Loucy (cell line): ENCODE results near the gene CHMP1A.

Experiments
- H2AFZ ChIP-seq: fragments of 200-600 bp; sonication (generic); 2 replicates; pipeline ENCODE4 v1.6.0; 2016; ENCODE audit warnings: antibody characterized with exemption, mild to moderate bottlenecking, low read length, moderate library complexity
- H3F3A ChIP-seq: fragments of 200-600 bp; 2 replicates; pipeline ENCODE4 v1.6.0; 2016; ENCODE audit warnings: antibody characterized with exemption, low read depth, mild to moderate bottlenecking
- H3K27me3 ChIP-seq: fragments of 200-600 bp; sonication (generic); 2 replicates; pipeline ENCODE4 v1.6.1; 2014; ENCODE audit warnings: low read length, mild to moderate bottlenecking; ENCODE audit not compliant: insufficient read depth, poor library complexity, severe bottlenecking
- H3K36me3 ChIP-seq: fragments of 200-600 bp; sonication (generic); 2 replicates; pipeline ENCODE4 v1.6.1; 2016; ENCODE audit warnings: low read length; ENCODE audit not compliant: insufficient read depth
- H3K4me1 ChIP-seq: fragments of 200-600 bp; sonication (generic); 2 replicates; pipeline ENCODE4 v1.5.1; 2014; ENCODE audit warnings: low read length, mild to moderate bottlenecking; ENCODE audit not compliant: insufficient read depth, poor library complexity, severe bottlenecking
- H3K4me2 ChIP-seq: fragments of 200-600 bp; sonication (generic); 2 replicates; pipeline ENCODE4 v1.6.0; 2014; ENCODE audit warnings: antibody characterized with exemption, low read length, low read depth, mild to moderate bottlenecking; ENCODE audit not compliant: poor library complexity, severe bottlenecking
- H3K4me3 ChIP-seq: fragments of 200-600 bp; sonication (generic); 2 replicates; pipeline ENCODE4 v1.5.1; 2014; ENCODE audit warnings: low read length, mild to moderate bottlenecking, mixed read lengths; ENCODE audit not compliant: poor library complexity, severe bottlenecking
- H3K79me2 ChIP-seq: fragments of 200-600 bp; sonication (generic); 2 replicates; pipeline ENCODE4 v1.6.1; 2014; ENCODE audit warnings: low read length; ENCODE audit not compliant: insufficient read depth
- H3K9ac ChIP-seq: fragments of 200-600 bp; sonication (generic); 2 replicates; pipeline ENCODE4 v1.6.0; 2014; ENCODE audit warnings: mild to moderate bottlenecking, low read depth, low read length, moderate library complexity; ENCODE audit not compliant: poor library complexity, severe bottlenecking
- H3K9me2 ChIP-seq: fragments of 200-600 bp; sonication (generic); replicated peaks from 2 replicates; pipeline ENCODE4 v1.6.1; 2016; ENCODE audit warnings: low read depth, low read length, mixed read lengths
- H3K9me3 ChIP-seq: fragments of 200-600 bp; sonication (generic); 2 replicates; pipeline ENCODE4 v1.6.1; 2014; ENCODE audit warnings: mild to moderate bottlenecking, antibody characterized with exemption, low read length, low read depth; ENCODE audit not compliant: insufficient read depth
- H4K20me1 ChIP-seq: fragments of 200-600 bp; sonication (generic); 2 replicates; pipeline ENCODE4 v1.6.0; 2014; ENCODE audit warnings: antibody characterized with exemption, low read length, mild to moderate bottlenecking; ENCODE audit not compliant: insufficient read depth, poor library complexity, severe bottlenecking
- CTCF ChIP-seq: fragments of 200-600 bp; sonication (generic); conservative IDR thresholded peaks from 2 replicates; pipeline ENCODE4 v1.5.1; 2014; ENCODE audit warnings: mild to moderate bottlenecking, antibody characterized with exemption, low read length
- EZH2phosphoT487 ChIP-seq: fragments of 200-600 bp; IDR thresholded peaks from 2 replicates; pipeline ENCODE4 v1.6.1; 2018; ENCODE audit warnings: antibody characterized with exemption, mild to moderate bottlenecking, moderate library complexity, borderline replicate concordance

The CHMP1A gene

GRCh38 chr16:89697161-89697615 lies 39.7 kb upstream of the CHMP1A start:
- Histone ChIP-seq H3K4me1 (peaks cover 15% of the 10 kb centered on the region), H3F3A (no peaks in the 10 kb centered on the region), H3K4me3 (no peak overlapping the region), H3K9me3 (no peaks in the 10 kb centered on the region), H3K27me3 (no peaks in the 10 kb centered on the region), H3K9me2 (no peaks in the 10 kb centered on the region), H4K20me1 (no peaks in the 10 kb centered on the region), H3K36me3 (no peaks in the 10 kb centered on the region), H3K79me2 (no peaks in the 10 kb centered on the region), H3K4me2 (peak overlapping the region; percentile 40), H3K9ac (no peak overlapping the region), H2AFZ (no peak overlapping the region)
- TF ChIP-seq EZH2phosphoT487 (no peak), CTCF (no peak)

- H3K27me3 ChIP-seq: no peaks in the 10 kb centered on the region
- no peaks in the 10 kb centered on the region for H3F3A ChIP-seq
- TF ChIP-seq CTCF (no peak), EZH2phosphoT487 (no peak)
- H3K4me1 ChIP-seq: peaks cover 14% of the 10 kb centered on the region
- H3K36me3 ChIP-seq: no peaks in the 10 kb centered on the region
- no peak overlapping the region for H3K4me3 ChIP-seq
- H2AFZ ChIP-seq: no peak overlapping the region
- H3K9ac ChIP-seq: no peak overlapping the region
- no peaks in the 10 kb centered on the region for H3K9me3 ChIP-seq
- H3K79me2 ChIP-seq: no peaks in the 10 kb centered on the region
- H3K9me2 ChIP-seq: no peaks in the 10 kb centered on the region
- H4K20me1 ChIP-seq: no peaks in the 10 kb centered on the region
- peak overlapping the region; percentile 40 for H3K4me2 ChIP-seq
Observed at GRCh38 chr16:89696670-89697128, 39.2 kb upstream of the CHMP1A start.

GRCh38 chr16:89695875-89696669 lies 38.6 kb upstream of the CHMP1A start:
- TF ChIP-seq EZH2phosphoT487 (no peak), CTCF (no peak)
- Histone ChIP-seq H3K9ac (no peak overlapping the region), H3K36me3 (no peaks in the 10 kb centered on the region), H3K9me2 (no peaks in the 10 kb centered on the region), H2AFZ (no peak overlapping the region), H3K4me2 (peak overlapping the region; percentile 40), H3K79me2 (no peaks in the 10 kb centered on the region), H3K27me3 (no peaks in the 10 kb centered on the region), H4K20me1 (no peaks in the 10 kb centered on the region), H3K4me1 (peaks cover 14% of the 10 kb centered on the region), H3K9me3 (no peaks in the 10 kb centered on the region), H3F3A (no peaks in the 10 kb centered on the region), H3K4me3 (no peak overlapping the region)
